Germinal center (tissue), 1 donor: ENCODE results near the gene ANO1.

Experiments used
- DNase-seq: peaks from one replicate; pipeline ENCODE4 v3.0.0; 2012; ENCODE audit warnings: mixed read lengths, low spot score

ANO1 gene

GRCh38 chr11:70050243-70050642 lies 27.9 kb upstream of the ANO1 start:
- no peak for DNase-seq

- DNase-seq, result no peak
These were observed 24.1 kb upstream of the ANO1 start for GRCh38 chr11:70054004-70054403.

- no peak for DNase-seq
These were observed 22.7 kb upstream of the ANO1 start for GRCh38 chr11:70055444-70055843.

GRCh38 chr11:70057080-70057479 lies 21.0 kb upstream of the ANO1 start:
- no peak for DNase-seq

GRCh38 chr11:70059971-70060370 lies 18.1 kb upstream of the ANO1 start:
- no peak for DNase-seq

- no peak for DNase-seq
These were observed 17.4 kb upstream of the ANO1 start for GRCh38 chr11:70060611-70061293.

- no peak for DNase-seq
These were observed 16.4 kb upstream of the ANO1 start for GRCh38 chr11:70061734-70062133.

GRCh38 chr11:70063121-70063520 lies 15.0 kb upstream of the ANO1 start:
- DNase-seq, result no peak

- DNase-seq, result no peak
These were observed 14.6 kb upstream of the ANO1 start for GRCh38 chr11:70063555-70063954.

- no peak for DNase-seq
These were observed 13.9 kb upstream of the ANO1 start for GRCh38 chr11:70064008-70064725.

- DNase-seq, result no peak
These were observed 13.3 kb upstream of the ANO1 start for GRCh38 chr11:70064726-70065317.

- no peak for DNase-seq
These were observed 12.6 kb upstream of the ANO1 start for GRCh38 chr11:70065318-70066135.

- DNase-seq, result no peak
These were observed 12.0 kb upstream of the ANO1 start for GRCh38 chr11:70066136-70066520.

GRCh38 chr11:70066628-70067027 lies 11.5 kb upstream of the ANO1 start:
- DNase-seq, result no peak

- no peak for DNase-seq
These were observed 11.1 kb upstream of the ANO1 start for GRCh38 chr11:70067036-70067435.

- no peak for DNase-seq
These were observed 10.4 kb upstream of the ANO1 start for GRCh38 chr11:70067591-70068341.

GRCh38 chr11:70068345-70068744 lies 9.8 kb upstream of the ANO1 start:
- no peak for DNase-seq

- DNase-seq, result no peak
These were observed 9.2 kb upstream of the ANO1 start for GRCh38 chr11:70068950-70069349.

GRCh38 chr11:70070706-70071105 lies 7.4 kb upstream of the ANO1 start:
- no peak for DNase-seq

GRCh38 chr11:70071996-70072395 lies 6.1 kb upstream of the ANO1 start:
- no peak for DNase-seq

- DNase-seq, result no peak
These were observed 5.7 kb upstream of the ANO1 start for GRCh38 chr11:70072461-70072860.
